HG02981 (cell line): ENCODE measurements around the gene OR6S1.

Experiments used
- ATAC-seq: cut with Tn5 transposase; IDR thresholded peaks from one replicate; pipeline ENCODE4 v1.9.1; 2021; ENCODE audit warnings: mild to moderate bottlenecking, moderate library complexity; ENCODE audit not compliant: unreplicated experiment

The OR6S1 gene, protein sequence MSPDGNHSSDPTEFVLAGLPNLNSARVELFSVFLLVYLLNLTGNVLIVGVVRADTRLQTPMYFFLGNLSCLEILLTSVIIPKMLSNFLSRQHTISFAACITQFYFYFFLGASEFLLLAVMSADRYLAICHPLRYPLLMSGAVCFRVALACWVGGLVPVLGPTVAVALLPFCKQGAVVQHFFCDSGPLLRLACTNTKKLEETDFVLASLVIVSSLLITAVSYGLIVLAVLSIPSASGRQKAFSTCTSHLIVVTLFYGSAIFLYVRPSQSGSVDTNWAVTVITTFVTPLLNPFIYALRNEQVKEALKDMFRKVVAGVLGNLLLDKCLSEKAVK

DNA sequence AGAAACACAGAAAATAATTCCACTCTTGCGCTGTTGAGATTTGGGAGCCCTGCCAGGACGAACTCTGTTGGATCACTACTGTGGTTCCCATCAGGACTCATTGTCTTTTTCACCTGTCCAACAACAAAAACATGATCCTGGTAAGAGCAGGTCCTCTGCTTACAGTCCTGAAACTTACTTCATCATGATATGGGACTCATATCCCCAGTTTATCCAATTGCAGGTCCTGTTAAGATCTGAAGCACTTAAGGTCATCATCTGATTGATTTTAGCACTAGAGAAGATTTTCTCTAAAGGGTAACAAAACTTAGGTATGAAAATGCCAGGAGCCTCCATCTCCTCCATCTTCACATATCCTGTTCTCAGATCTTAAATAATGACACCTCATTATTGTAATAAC lies at the start of gene OR6S1:
Gene OR6S1, minus strand, starts transcription at position 101 of the 400 bp plus-strand sequence. Its CDS starts 0 bp downstream, at position 101.
- no peak for ATAC-seq

DNA sequence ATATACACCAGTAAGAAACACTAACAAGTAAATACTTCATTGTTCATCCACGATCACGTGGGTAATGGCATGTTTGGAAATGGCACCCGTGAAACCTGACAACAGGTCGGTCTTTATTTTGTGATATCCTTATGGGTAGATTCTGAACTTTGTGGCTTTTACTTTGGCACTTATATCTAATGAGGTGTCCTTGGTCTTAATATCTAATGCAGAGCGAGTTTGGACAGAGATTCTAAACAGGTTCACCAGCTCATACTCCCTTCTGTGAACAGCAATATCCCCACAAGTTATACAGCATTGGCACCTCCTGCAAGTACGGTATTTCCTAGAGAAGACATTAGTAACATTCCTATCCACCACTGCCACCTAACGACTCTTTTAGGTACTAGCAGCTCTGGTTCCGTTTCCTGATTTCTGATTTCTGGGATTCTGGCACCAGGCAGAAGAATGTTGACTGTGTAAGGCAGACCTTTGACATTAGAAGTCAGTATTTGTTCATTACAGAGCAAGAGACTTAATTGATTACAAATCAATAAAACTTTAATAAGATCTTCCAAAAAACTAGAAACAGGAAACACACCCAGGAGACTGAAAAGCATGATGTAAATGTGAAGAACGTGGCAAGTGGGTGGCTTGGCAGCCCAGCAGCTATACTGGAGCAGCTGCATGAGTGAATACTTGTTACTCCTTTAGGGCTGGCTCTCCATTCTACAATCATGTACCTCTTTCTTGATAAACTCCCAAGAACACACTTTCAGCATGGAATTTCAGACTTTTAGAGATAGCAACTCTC lies 49.6 kb upstream of the OR6S1 start:
- ATAC-seq: no peak

DNA sequence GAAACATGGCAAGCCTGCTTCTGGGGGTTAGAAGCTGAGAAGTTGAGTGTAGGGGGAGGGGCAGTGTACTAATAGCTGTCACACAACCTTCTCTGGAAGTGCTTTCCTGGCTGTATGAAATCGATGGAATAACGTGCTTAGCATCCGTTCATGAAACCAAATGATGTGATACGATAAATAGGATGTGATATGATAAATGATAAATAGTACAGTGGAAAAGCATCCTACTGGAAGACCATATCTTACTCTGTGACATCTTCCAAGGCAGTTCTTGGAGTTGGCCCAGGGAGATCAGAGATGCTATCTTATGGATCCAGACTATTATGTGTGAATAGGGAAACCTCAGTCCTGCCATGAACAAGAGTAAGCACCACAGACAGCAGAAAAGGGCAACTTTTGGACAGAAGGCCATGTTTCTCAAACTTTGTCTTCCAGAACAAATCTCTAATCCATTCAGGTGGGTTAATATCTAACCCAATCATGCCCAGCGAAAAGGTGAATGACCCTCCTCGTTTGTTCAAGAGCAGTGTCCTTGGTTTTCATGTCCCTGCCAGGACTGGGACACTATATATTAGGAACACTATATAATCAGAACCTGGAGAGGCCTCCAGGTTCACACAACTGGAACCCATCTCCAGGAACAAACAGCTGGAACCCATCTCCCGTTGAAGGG lies 46.8 kb upstream of the OR6S1 start, which contains the start of gene ANG:
Gene ANG, plus strand, starts transcription at position 598 of the 673 bp plus-strand sequence. CDS start 4,801 bp downstream, outside the sequence.
- ATAC-seq: no peak

DNA sequence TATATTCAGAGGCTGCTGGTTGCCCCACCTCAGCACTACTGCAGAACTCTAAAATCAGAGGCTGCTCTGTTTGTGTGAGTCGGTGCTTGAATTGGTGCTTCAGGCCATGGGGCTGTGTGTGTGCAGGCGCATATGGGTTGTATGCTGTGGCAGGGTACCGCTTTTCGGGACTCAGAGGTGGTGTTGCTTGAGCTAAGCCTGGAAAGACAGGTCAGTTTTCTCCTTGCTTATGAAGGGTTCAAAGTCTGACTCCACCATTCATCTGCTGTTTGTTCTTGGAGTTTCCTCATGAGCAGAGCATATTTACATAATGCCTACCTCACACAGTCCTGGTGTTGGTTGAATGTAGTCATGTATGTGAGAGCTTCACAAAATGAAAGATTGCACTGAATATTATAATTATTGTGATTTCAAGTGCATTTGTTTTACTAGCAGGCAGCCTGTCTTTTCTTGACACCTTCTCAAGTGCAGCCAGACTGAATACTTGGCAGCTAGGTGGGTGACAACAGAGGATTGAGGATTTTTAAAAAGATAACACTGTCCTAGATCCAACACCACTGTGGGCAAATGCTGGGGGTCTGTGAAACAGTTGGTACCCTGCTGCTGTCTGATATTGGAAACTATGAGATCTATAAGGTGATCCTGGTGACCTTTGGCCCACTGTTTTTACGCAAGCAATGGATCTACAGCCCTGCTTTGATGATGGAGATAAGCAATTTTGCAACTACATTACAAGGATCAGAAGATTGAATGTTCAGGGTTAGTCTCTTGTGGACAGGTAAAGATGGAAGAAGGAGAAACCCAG lies 46.1 kb upstream of the OR6S1 start:
- no peak for ATAC-seq

DNA sequence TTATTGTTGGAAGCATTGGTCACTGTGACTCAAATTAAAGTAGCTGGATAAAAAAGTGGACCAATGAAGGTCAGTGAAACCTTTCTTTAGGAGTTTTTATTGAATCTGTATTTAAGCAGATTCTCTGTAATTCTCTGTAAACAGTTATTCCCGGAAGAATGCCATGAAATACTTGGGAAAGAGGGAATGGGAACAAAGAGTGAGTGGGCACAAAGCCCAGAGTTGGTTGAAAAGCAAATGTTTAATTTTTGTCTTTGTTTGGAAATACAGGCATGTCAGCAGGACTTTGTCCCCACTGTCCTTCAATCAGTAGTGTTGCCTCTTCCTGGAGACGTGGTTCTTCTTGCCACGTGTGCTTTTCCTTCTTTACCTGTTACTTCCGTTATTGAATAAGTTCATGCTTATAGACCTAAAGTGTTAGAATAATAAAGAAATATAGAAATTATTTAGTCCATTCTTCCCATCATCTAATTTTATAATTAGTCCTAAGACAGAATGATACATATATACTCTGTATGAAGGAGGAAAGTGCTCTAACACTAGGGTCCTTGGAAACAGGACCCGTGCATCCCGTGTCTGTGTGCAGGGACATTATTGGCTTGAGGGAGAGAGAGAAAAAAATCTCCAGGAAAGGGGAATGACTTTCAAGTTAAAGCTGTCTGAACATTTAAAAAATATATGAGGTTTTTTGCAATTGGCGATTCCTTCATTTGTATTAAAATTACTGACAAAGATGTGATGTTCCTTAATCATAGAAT lies 45.1 kb upstream of the OR6S1 start:
- no peak for ATAC-seq

DNA sequence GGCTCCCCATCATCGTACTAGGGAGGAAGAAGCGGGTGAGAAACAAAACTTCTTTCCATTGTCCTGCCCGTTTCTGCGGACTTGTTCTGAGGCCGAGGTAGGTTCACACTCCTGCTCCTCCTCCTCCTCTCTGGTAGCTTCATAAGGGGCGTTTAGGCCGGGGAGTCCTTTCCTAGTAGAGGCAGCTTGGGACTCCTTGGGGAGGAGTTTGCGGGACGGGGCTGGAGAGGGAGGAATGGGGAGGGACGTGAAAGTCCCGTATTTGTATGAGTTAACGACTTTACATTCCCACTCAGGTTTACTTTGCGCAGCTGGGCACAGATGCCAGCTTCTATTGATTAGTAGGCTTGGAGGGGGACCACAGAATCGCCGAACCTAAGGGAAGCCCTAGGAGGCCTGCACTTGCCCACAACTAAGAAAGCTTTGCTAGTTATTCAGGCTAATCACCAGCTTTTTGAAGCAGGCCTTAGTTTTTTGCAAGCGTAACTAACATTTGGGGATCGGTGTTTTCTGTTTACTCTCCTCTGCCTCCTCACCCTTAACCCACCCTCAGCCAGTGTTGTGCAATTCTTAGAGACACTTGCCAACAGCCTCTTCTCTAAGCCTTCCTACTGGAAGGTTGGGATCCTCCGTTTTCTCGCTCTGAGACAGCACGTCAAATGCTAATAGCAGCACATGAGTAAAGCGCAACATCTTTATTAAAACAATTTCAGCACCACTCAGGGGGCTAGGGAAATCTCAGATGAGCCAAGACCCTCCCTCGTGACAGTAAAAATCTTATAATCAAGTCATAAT lies 43.4 kb upstream of the OR6S1 start:
- ATAC-seq: no peak

DNA sequence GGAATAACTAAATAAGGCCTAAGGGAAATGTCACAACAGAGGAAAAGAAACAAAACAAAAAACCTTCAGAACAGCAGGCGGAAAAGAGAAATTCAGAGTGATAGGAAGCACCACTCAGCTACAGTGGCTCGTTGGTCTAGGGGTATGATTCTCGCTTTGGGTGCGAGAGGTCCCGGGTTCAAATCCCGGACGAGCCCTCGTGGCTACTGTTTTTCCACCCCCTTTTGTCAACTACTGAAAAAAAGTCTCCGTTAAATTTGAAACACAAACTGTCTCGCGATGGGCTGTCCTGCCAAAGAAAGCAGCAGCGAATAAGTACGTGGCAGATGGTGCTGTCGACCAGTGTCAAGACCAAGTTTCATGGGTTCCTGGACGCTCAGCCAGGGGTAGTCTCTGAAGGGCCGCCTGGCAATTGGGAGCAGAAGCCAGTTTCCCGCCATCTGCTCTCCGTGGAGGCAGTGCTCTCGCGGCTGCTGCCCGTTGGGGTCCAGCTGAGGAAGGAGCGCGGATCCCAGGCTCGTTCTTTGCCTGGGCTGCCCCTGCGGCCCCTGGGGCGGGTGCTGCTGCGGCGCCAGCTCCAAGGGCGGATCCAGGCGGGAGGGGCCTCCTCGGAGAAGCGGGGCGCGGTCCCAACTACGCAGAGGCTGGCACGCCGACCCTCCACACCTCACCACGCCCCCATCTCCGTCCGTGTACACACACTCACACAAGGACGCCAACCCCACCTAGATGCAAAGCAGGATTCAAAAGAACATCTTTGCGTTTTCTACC lies 42.6 kb upstream of the OR6S1 start, which contains the start of gene RNASE4:
Gene RNASE4, plus strand, starts transcription at position 670 of the 771 bp plus-strand sequence. CDS start 14,812 bp downstream, outside the sequence.
- peak; percentile 27 for ATAC-seq

DNA sequence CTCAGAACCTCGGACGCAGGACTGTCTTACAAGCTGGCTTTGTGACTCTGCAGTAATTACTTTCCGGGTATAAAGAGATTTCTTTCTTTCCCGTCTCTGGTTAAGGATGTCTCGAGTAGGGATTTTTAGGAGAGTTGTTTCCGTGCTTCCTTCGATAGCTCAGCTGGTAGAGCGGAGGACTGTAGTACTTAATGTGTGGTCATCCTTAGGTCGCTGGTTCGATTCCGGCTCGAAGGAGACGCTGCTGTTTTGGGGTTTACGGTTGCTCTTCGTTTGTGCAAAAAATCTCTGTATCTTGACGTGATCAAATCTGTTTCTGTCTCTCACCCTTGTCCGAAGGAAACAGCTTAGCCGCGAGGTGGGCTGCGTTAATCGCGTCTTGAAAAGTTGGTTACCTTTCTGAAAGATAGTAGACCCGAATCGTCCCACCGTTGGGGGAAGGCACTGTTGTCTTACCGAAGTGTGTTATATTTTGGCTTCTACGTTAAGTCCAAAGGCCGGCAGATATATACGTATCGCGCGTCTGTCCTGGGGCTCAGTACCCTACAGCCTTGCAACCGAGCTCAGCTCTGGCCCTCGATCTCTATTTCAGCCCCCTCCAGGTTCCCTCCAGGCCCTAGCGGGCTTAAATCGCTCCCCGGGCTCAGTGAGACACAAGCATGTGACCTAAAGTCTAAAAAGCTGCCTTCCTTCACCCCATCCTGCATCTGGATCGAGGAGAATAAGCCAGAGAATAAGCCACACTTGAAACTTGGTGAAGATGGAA lies 41.8 kb upstream of the OR6S1 start:
- ATAC-seq: peak; percentile 18

DNA sequence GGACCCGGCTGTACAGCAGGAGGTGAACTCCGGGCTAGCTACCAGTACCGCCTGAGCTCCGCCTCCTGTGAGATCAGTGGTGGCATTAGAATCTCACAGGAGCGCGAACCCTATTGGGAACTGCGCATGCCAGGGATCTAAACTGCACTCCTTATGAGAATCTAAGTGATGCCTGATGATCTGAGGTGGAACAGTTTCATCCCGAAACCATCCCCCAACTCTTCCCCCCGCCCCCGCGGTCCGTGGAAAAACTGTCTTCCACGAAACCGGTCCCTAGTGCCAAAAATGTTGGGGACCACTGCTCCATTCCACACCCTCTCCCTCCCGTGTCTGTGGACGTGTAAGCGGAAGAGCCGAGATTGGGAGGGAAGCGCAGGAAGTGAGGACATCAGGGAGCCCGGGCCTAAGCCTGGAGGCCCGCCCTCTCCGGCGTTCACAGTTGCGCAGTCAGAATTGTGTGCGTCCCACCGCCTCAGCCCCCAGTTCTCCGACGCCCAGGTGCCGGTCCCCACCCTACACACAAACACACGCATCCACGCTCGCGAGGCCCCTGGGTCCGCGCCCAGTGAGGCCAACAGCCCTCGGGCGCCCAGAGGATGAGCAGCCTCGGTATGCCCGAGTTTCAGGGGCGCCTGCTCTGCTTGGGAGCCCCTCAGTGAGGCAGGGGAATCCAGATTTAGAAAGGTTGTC lies 41.1 kb upstream of the OR6S1 start:
- ATAC-seq: peak; percentile 43

DNA sequence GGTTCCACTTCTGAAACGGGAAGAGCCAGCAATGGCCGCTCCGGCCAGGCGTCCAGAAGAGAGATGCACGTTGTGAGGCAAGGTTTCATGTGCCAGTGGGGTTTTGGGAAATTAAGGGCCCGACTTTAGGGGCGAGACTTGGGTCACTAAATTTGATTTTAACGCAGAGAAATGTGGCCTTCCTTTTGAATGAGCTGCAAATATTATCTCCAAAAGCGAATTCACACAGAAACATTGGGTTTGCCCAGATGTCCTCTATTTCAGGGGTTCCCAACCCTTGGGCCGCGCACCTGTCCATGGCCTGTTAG lies 40.6 kb upstream of the OR6S1 start:
- ATAC-seq: no peak

DNA sequence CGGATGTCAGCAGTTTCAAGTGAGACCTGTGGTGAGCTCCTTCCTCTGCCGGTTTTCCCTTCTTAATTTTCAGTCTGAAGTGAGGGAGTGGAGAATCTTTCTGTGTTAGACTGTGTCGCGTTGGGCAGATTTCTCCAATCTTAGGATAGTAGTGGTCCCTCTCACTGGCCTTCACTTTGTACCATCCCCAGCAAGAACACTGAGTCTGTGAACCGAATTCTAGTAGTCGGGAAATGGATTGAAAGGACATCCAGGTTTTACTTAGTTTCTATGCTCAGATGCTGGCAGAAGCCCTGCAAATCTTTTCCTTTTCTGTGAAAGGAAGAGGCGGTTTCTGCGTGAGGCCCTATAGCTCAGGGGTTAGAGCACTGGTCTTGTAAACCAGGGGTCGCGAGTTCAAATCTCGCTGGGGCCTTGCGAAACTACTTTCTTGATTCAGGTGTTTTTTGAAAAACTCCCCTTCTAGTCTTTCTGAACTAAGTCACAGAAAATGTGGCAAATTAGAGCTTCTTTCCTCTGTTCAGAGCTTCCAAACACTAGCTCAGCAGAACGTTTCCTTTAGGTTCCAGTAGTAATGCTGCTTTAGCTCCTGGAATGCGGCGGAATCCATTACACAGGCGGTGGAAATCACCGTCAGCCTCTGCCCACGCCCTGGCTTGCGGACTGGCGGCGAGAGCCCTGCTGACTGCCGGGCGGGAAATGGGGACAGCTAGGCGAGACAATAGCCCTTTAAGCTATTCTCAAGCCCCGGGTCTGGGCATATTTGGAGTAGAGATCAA lies 40.0 kb upstream of the OR6S1 start:
- ATAC-seq: peak; percentile 23

DNA sequence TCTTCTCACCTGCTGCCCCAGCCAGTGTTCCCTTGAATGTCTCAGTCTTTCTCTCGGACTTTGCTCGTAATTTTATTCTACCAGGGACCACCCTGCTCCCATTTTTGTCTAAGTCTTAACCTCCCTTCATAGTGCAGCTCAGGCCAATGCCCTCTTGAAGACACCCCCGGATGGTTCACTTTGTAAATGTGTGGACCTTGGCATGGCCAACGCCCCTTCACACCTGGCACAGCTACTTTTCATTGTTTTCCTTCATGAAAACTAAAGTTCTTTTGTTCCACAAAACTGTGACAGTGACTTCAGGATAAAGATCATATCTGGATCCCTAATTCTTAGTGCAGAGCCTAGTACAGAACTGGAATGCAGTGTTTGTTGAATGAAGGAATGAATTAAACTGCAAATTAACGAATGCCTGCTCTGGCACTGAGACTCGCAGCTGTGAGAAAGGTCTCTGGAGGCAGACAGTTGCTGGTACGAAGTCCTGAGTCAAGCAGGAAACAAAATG lies 39.4 kb upstream of the OR6S1 start:
- ATAC-seq: peak; percentile 26

DNA sequence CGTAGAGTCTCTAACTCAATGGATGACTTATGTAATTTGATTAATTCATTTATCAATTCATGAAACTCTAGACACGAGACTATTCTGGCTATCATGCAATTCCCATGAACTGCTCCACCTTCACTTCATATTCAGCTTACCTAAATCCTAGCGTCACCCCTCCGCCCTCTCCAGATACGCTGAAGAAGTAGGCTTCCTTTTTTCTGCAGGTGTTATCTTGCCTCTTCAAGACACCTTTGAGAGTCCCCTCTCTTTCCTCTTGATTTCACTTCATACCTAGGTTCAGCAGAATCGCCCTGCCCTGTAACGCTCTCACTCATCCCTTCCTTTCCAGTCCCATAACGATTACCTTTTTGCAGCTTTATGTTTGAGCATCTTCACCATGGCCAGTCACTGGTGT lies 38.9 kb upstream of the OR6S1 start:
- ATAC-seq: no peak

DNA sequence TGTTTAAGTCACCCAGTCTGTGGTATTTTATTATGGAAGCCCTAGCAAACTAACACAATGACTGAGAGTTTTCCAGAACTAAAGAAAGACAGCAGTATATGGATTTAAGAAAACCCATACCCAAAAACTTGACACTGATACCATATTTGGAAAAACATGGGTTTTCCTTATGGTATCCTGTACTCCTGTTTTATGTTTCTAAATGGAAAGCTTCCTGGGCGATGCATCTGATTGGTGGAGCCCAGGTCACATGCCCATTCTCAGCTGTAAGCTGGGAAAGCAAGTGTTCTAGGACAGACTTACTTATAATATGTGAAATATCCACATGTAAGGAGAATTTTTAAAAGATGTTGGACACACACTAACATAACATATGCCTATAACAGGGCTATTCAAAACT lies 38.4 kb upstream of the OR6S1 start:
- ATAC-seq: no peak

DNA sequence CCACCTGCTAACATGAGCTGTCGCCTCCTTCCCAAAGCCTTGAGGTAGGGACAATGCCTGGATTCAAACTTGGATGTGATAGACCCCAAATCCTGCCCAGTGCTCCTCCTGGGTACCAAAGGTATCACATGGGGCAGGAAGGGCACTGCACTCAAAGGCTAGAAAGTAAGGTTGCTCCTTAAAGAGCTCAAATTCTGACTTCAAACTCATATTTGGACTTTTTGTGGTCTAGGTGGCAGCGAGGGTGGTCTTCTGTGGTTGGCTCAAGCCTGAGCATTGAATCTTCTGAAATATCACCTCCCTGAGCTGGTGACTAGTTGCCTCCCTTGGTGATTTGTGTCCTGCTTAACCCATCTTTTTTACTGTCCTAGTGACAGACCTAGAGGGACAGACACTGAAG lies 34.6 kb upstream of the OR6S1 start:
- no peak for ATAC-seq

DNA sequence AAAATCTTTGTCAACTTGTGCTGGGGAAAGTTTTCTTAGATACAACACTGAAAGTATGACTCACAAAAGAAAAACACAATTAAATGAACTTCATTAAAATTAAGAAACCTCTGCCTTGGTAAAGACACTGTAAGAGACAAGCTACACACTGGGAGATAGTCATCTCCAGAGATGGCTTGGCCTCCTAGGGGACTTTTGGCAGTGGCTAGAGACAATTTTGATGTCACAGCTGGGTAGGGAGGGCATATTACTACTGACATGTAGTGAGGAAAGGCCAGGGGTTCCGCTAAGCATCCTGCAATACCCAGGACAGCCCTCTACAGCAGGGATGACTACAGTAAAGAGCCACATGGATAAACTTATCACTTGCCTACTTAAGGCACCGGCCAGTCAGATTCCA lies 34.2 kb upstream of the OR6S1 start:
- ATAC-seq: no peak
